ENCODE data around the gene PRKAR2A. TPM values are rescaled to one million over a fixed set of nuclear protein-coding genes. Genes with fewer than 3 reads are reported as not detected.
"Not testable (repeated sequence)": the region's sequence is repeated elsewhere in the genome, so short reads cannot be mapped to it uniquely, and the experiment has no call there.

PRKAR2A gene
- polyA plus RNA-seq, 1 experiment, result 20.7 TPM

GRCh38 chr3:48845170-48845569, 2.5 kb downstream of the PRKAR2A start:
- POLR2A ChIA-PET, result interaction anchor here (0.6 kb wide), 1 partner anchor 43 kb away, joined by 6 read pairs; no protein-coding TSS in a partner anchor
- Histone ChIP-seq H3K27me3 (ENCODE audit: control insufficient read depth, insufficient read depth, low read length) (no peaks in the 10 kb centered on the region), H3K4me3 (ENCODE audit: low read depth, low read length) (no peak overlapping the region), H3K9me3 (ENCODE audit: control insufficient read depth, insufficient read depth, low read length) (no peaks in the 10 kb centered on the region), H3K27ac (ENCODE audit: low read depth, low read length) (no peak overlapping the region)
- no peak for DNase-seq (ENCODE audit: low read depth, low spot score)
- CTCF ChIA-PET, result no interaction called here
- TF ChIP-seq, protein P1, sequence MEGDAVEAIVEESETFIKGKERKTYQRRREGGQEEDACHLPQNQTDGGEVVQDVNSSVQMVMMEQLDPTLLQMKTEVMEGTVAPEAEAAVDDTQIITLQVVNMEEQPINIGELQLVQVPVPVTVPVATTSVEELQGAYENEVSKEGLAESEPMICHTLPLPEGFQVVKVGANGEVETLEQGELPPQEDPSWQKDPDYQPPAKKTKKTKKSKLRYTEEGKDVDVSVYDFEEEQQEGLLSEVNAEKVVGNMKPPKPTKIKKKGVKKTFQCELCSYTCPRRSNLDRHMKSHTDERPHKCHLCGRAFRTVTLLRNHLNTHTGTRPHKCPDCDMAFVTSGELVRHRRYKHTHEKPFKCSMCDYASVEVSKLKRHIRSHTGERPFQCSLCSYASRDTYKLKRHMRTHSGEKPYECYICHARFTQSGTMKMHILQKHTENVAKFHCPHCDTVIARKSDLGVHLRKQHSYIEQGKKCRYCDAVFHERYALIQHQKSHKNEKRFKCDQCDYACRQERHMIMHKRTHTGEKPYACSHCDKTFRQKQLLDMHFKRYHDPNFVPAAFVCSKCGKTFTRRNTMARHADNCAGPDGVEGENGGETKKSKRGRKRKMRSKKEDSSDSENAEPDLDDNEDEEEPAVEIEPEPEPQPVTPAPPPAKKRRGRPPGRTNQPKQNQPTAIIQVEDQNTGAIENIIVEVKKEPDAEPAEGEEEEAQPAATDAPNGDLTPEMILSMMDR (IDR thresholded peaks at IDR 0.05; ENCODE audit: low read depth, low read length), result no peak

DNA sequence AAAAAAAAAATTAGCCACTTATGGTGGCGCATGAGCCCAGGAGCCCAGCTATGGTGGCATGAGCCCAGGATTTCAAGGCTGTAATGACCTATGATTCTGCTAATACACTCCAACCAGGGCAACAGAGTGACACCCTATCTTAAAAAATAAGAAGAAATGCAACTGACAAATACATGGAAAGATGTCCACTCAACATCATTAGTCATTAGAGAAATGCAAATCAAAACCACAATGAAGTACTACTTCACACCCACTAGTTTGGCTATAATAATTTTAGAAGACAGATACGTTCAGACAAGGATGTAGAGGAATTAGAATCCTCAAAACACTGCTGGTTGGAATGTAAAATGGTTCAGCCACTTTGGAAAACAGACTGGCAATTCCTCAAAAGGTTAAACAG, 10.5 kb downstream of the PRKAR2A start:
- TF ChIP-seq, protein P1 (IDR thresholded peaks at IDR 0.05; ENCODE audit: low read depth, low read length), result no peak
- no peak for DNase-seq (ENCODE audit: low read depth, low spot score)
- CTCF ChIA-PET, result interaction anchor here (0.6 kb wide), 1 partner anchor 104 kb away, joined by 5 read pairs; no protein-coding TSS in a partner anchor
- no peaks in the 10 kb centered on the region for H3K27me3 ChIP-seq (ENCODE audit: control insufficient read depth, insufficient read depth, low read length)
- POLR2A ChIA-PET, result no interaction called here
- H3K4me3 ChIP-seq (ENCODE audit: low read depth, low read length), result no peak overlapping the region
- no peaks in the 10 kb centered on the region for H3K9me3 ChIP-seq (ENCODE audit: control insufficient read depth, insufficient read depth, low read length)
- H3K27ac ChIP-seq (ENCODE audit: low read depth, low read length), result no peak overlapping the region

- no peaks in the 10 kb centered on the region for H3K27me3 ChIP-seq (ENCODE audit: control insufficient read depth, insufficient read depth, low read length)
- TF ChIP-seq, protein P1 (IDR thresholded peaks at IDR 0.05; ENCODE audit: low read depth, low read length), result no peak
- DNase-seq (ENCODE audit: low read depth, low spot score), result no peak
- H3K27ac ChIP-seq (ENCODE audit: low read depth, low read length), result no peak overlapping the region
- CTCF ChIA-PET, result interaction anchor here (0.8 kb wide), 1 partner anchor 96 kb away, joined by 4 read pairs; no protein-coding TSS in a partner anchor
- no peak overlapping the region for H3K4me3 ChIP-seq (ENCODE audit: low read depth, low read length)
- H3K9me3 ChIP-seq (ENCODE audit: control insufficient read depth, insufficient read depth, low read length), result no peaks in the 10 kb centered on the region
- POLR2A ChIA-PET, result interaction anchor here (0.7 kb wide), 1 partner anchor 11 kb away, joined by 6 read pairs; no protein-coding TSS in a partner anchor
Observed at GRCh38 chr3:48835650-48836366, 11.9 kb downstream of the PRKAR2A start.

DNA sequence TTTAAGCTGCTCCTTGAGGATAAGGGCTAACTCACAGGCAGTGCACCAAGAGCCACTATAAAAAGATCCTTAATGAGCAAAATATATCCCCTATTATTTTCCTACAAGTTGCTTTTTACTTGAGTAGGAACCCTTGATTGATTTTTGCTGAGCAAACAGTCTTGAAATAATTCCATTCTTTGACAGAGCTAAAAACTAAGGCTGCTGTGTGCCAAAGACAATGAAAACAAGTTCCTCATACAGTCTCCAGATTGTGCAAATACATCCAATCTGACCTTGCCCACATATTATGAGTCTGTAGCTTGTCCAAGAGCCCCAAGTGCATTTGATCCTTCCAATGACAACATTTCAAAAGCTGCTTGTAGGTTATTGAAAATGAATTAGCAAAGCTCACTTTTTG, 15.0 kb downstream of the PRKAR2A start:
- no peak for DNase-seq (ENCODE audit: low read depth, low spot score)
- ChIA-PET CTCF (no interaction called here), POLR2A (no interaction called here)
- H3K4me3 ChIP-seq (ENCODE audit: low read depth, low read length), result no peak overlapping the region
- H3K27me3 ChIP-seq (ENCODE audit: control insufficient read depth, insufficient read depth, low read length), result no peaks in the 10 kb centered on the region
- H3K27ac ChIP-seq (ENCODE audit: low read depth, low read length), result no peak overlapping the region
- TF ChIP-seq, protein P1 (IDR thresholded peaks at IDR 0.05; ENCODE audit: low read depth, low read length), result no peak
- no peaks in the 10 kb centered on the region for H3K9me3 ChIP-seq (ENCODE audit: control insufficient read depth, insufficient read depth, low read length)

DNA sequence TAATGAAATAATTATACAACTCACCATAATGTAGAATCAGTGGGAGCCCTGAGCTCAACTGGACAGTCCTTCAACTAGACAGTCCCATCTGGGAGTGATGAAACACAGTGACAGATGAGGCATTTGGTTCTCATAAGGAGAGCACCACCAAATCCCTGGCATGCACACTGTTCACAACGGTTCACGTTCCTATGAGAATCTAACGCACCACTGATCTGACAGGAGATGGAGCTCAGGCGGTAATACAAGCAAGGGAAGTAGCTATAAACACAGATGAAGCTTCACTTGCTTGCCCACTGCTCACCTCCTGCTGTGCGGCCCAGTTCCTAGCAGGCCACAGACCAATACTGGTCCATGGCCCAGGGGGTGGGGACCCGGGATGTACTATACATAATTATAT, 17.0 kb downstream of the PRKAR2A start:
- DNase-seq (ENCODE audit: low read depth, low spot score), result no peak
- Histone ChIP-seq H3K9me3 (ENCODE audit: control insufficient read depth, insufficient read depth, low read length) (no peaks in the 10 kb centered on the region), H3K4me3 (ENCODE audit: low read depth, low read length) (no peak overlapping the region), H3K27me3 (ENCODE audit: control insufficient read depth, insufficient read depth, low read length) (no peaks in the 10 kb centered on the region), H3K27ac (ENCODE audit: low read depth, low read length) (no peak overlapping the region)
- TF ChIP-seq, protein P1 (IDR thresholded peaks at IDR 0.05; ENCODE audit: low read depth, low read length), result no peak
- ChIA-PET CTCF (no interaction called here), POLR2A (interaction anchor here (0.6 kb wide), 1 partner anchor 50 kb away, joined by 6 read pairs; no protein-coding TSS in a partner anchor)

DNA sequence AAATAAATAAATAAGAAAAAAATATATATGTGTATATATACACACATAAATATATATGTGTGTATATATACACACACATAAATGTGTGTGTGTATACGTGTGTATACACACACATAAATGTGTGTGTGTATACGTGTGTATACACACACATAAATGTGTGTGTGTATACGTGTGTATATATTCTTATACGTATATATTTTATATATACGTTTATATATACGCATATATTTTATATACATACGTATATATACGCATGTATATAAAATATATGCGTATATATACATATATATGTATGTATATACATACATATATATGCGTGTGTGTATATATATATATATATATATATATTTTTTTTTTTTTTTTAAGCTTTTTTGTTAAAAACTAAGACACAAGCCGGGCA, 18.1 kb downstream of the PRKAR2A start:
- H3K4me3 ChIP-seq (ENCODE audit: low read depth, low read length); H3K27ac ChIP-seq (ENCODE audit: low read depth, low read length); POLR2A ChIA-PET; DNase-seq (ENCODE audit: low read depth, low spot score); H3K27me3 ChIP-seq (ENCODE audit: control insufficient read depth, insufficient read depth, low read length); H3K9me3 ChIP-seq (ENCODE audit: control insufficient read depth, insufficient read depth, low read length): not testable (repeated sequence)
- CTCF ChIA-PET, result interaction anchor here (2.1 kb wide), 1 partner anchor 10 kb away, joined by 7 read pairs; no protein-coding TSS in a partner anchor

DNA sequence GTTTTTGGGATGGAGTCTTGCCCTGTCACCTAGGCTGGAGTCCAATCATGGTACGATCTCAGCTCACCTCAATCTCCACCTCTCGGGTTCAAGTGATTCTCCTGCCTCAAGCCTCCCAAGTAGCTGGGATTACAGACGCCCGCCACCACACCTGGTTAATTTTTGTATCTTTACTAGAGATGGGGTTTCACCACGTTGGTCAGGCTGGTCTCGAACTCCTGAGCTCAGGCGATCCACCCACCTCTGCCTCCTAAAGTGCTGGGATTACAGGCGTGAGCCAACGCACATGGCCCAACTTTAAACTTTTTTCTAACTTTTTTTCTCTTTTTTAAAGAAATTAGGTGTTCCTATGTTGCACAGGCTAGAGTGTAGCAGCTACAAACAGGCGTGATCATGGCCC, 19.8 kb downstream of the PRKAR2A start:
- H3K27ac ChIP-seq (ENCODE audit: low read depth, low read length); H3K4me3 ChIP-seq (ENCODE audit: low read depth, low read length); H3K27me3 ChIP-seq (ENCODE audit: control insufficient read depth, insufficient read depth, low read length); POLR2A ChIA-PET; DNase-seq (ENCODE audit: low read depth, low spot score); H3K9me3 ChIP-seq (ENCODE audit: control insufficient read depth, insufficient read depth, low read length): not testable (repeated sequence)
- CTCF ChIA-PET, result interaction anchor here (0.6 to 2.1 kb wide), 2 partner anchors 12 to 27 kb away, joined by 3 to 7 read pairs; no protein-coding TSS in a partner anchor
